ENCODE data around the gene IL25.
"Not testable (repeated sequence)": the region's sequence is repeated elsewhere in the genome, so short reads cannot be mapped to it uniquely, and the experiment has no call there.

Gene IL25

GRCh38 chr14:23371865-23372264 lies 744 bp upstream of the IL25 start:
- DNase-seq, result no peak

- no peak for DNase-seq
These were observed 432 bp downstream of the IL25 start for GRCh38 chr14:23373041-23373440.

- DNase-seq, result peak in 2 of 51 donors; percentile 27 to 64
These were observed 3.1 kb downstream of the IL25 start for GRCh38 chr14:23375527-23376251.

- peak in 50 of 51 donors; percentile 51 to 98 (median 90) for DNase-seq
These were observed 4.0 kb downstream of the IL25 start, which contains the start of gene CMTM5 for GRCh38 chr14:23376482-23377197. Gene CMTM5 (plus strand): TSS chr14:23377046. CDS start chr14:23377252, 206 bp downstream.

- peak in 3 of 51 donors; percentile 56 to 81 (median 69) for DNase-seq
These were observed 4.6 kb downstream of the IL25 start for GRCh38 chr14:23377198-23377550.

GRCh38 chr14:23377573-23378563 lies 5.3 kb downstream of the IL25 start:
- peak in 3 of 51 donors; percentile 34 to 61 (median 45) for DNase-seq

GRCh38 chr14:23378612-23379220 lies 6.1 kb downstream of the IL25 start:
- DNase-seq, result peak in 2 of 51 donors; percentile 18 to 21

GRCh38 chr14:23379366-23380196 lies 7.0 kb downstream of the IL25 start:
- peak in 24 of 51 donors; percentile 7 to 72 (median 24) for DNase-seq

GRCh38 chr14:23380197-23380914 lies 7.7 kb downstream of the IL25 start:
- DNase-seq, result peak in 7 of 51 donors; percentile 8 to 41 (median 24)

GRCh38 chr14:23380976-23381375 lies 8.4 kb downstream of the IL25 start:
- DNase-seq, result no peak

- no peak for DNase-seq
These were observed 9.3 kb downstream of the IL25 start for GRCh38 chr14:23381871-23382270.

- no peak for DNase-seq
These were observed 9.7 kb downstream of the IL25 start for GRCh38 chr14:23382276-23382675.

- no peak for DNase-seq
These were observed 10.3 kb downstream of the IL25 start for GRCh38 chr14:23382731-23383440.

GRCh38 chr14:23384364-23385080 lies 11.9 kb downstream of the IL25 start:
- DNase-seq, result no peak

GRCh38 chr14:23385244-23385641 lies 12.6 kb downstream of the IL25 start:
- peak in 1 of 51 donors; percentile 15 for DNase-seq

GRCh38 chr14:23385642-23386265 lies 13.1 kb downstream of the IL25 start:
- no peak for DNase-seq

GRCh38 chr14:23386266-23386657 lies 13.7 kb downstream of the IL25 start:
- DNase-seq, result not testable (repeated sequence)

GRCh38 chr14:23386999-23387398 lies 14.4 kb downstream of the IL25 start:
- no peak for DNase-seq

All from hypothalamus (tissue), 51 donors.